GM06990 (cell line): ENCODE data around the gene PSMA7.

ENCODE experiments used
- DNase-seq: peaks from one replicate; pipeline ENCODE4 v3.0.0-alpha.2; 2011; ENCODE audit not compliant: insufficient read length; ENCODE audit errors: extremely low read depth
- H3K27me3 ChIP-seq: replicated peaks from 2 replicates; pipeline ENCODE4 v1.6.0; 2011; ENCODE audit warnings: low read length; ENCODE audit not compliant: control insufficient read depth, insufficient read depth
- H3K36me3 ChIP-seq: 2 replicates; pipeline ENCODE4 v1.5.1; 2011; ENCODE audit warnings: low read length; ENCODE audit not compliant: control insufficient read depth, insufficient read depth
- H3K4me3 ChIP-seq: replicated peaks from 2 replicates; pipeline ENCODE4 v1.5.1; 2011; ENCODE audit warnings: low read depth, mild to moderate bottlenecking, control low read depth, low read length
- CTCF ChIP-seq: IDR thresholded peaks from 2 replicates; pipeline ENCODE4 v1.5.1; 2011; ENCODE audit warnings: low read length, control low read depth, mild to moderate bottlenecking, inconsistent platforms; ENCODE audit not compliant: insufficient read depth, poor library complexity, severe bottlenecking

The PSMA7 gene

GRCh38 chr20:62146019-62146755 lies 3.0 kb upstream of the PSMA7 start:
- H3K27me3 ChIP-seq: no peaks in the 10 kb centered on the region
- no peak for DNase-seq
- no peak overlapping the region for H3K4me3 ChIP-seq
- TF ChIP-seq CTCF: no peak
- H3K36me3 ChIP-seq: no peaks in the 10 kb centered on the region; the same call in 1 of the 2 replicates

- Histone ChIP-seq H3K4me3 (no peak overlapping the region), H3K27me3 (no peaks in the 10 kb centered on the region), H3K36me3 (peaks cover 2% of the 10 kb centered on the region)
- TF ChIP-seq CTCF: no peak
- no peak for DNase-seq
Measured at GRCh38 chr20:62145688-62146018, 2.5 kb upstream of the PSMA7 start.

GRCh38 chr20:62143957-62144825 lies 997 bp upstream of the PSMA7 start:
- TF ChIP-seq CTCF: no peak
- peaks cover 11% of the 10 kb centered on the region for H3K36me3 ChIP-seq
- H3K27me3 ChIP-seq: no peaks in the 10 kb centered on the region
- peak overlapping the region; percentile 79 for H3K4me3 ChIP-seq
- DNase-seq: peak; percentile 69

GRCh38 chr20:62142252-62143080 lies 728 bp downstream of the PSMA7 start:
- Histone ChIP-seq H3K4me3 (peak overlapping the region; percentile 85), H3K36me3 (peaks cover 25% of the 10 kb centered on the region), H3K27me3 (no peaks in the 10 kb centered on the region)
- no peak for TF ChIP-seq CTCF
- peak; percentile 35 for DNase-seq

GRCh38 chr20:62141397-62142251 lies 1.6 kb downstream of the PSMA7 start:
- DNase-seq: no peak
- peak overlapping the region; percentile 85 for H3K4me3 ChIP-seq
- peak; percentile 51 for TF ChIP-seq CTCF
- H3K27me3 ChIP-seq: no peaks in the 10 kb centered on the region
- H3K36me3 ChIP-seq: peaks cover 31% of the 10 kb centered on the region
